PC-9 (cell line): ENCODE data around the gene NTM.

ENCODE experiments used
- EZH2 ChIP-seq: fragments of 200-600 bp; sonication (generic); IDR thresholded peaks from 2 replicates; pipeline ENCODE4 v1.8.0; 2017; ENCODE audit warnings: antibody characterized with exemption, low read depth
- TF ChIP-seq, protein P1 (sequence below): fragments of 200-600 bp; sonication (generic); conservative IDR thresholded peaks from 2 replicates; pipeline ENCODE4 v1.6.1; 2017; ENCODE audit warnings: mixed run types, antibody characterized with exemption, mild to moderate bottlenecking, moderate library complexity

DNA sequence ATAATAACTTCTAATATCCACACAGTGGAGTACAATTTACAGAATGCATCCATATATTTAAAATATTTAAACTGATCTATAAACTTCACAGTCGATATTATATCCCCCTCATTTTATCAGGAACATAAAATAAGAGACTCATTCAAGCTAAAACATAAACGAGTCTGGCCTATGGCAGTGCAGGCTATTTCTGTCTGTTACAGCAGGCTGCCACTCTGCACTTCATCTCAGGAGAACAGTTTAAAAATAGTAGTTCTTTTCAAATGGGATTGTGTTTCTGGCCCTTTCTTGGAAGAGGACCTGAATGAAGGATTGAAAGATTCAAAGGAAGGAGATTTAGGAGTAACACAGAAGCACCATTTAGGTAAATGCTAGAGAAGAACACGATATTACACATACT is 915.7 kb downstream of the NTM start:
- TF ChIP-seq, protein P1, sequence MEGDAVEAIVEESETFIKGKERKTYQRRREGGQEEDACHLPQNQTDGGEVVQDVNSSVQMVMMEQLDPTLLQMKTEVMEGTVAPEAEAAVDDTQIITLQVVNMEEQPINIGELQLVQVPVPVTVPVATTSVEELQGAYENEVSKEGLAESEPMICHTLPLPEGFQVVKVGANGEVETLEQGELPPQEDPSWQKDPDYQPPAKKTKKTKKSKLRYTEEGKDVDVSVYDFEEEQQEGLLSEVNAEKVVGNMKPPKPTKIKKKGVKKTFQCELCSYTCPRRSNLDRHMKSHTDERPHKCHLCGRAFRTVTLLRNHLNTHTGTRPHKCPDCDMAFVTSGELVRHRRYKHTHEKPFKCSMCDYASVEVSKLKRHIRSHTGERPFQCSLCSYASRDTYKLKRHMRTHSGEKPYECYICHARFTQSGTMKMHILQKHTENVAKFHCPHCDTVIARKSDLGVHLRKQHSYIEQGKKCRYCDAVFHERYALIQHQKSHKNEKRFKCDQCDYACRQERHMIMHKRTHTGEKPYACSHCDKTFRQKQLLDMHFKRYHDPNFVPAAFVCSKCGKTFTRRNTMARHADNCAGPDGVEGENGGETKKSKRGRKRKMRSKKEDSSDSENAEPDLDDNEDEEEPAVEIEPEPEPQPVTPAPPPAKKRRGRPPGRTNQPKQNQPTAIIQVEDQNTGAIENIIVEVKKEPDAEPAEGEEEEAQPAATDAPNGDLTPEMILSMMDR, result no peak
- TF ChIP-seq EZH2, result no peak
